AG10803 (cell line): ENCODE results near the gene OSTN.

Source experiments
- DNase-seq: peaks from one replicate; pipeline ENCODE4 v3.0.0; 2010; ENCODE audit warnings: low read depth
- H3K4me3 ChIP-seq: 2 replicates; pipeline ENCODE4 v1.5.1; 2011; ENCODE audit warnings: mild to moderate bottlenecking, low read length, control low read depth
- TF ChIP-seq, protein P1 (sequence below): conservative IDR thresholded peaks from 2 replicates; pipeline ENCODE4 v1.5.1; 2011; ENCODE audit warnings: mild to moderate bottlenecking, low read length, control low read depth, inconsistent platforms

The OSTN gene

DNA sequence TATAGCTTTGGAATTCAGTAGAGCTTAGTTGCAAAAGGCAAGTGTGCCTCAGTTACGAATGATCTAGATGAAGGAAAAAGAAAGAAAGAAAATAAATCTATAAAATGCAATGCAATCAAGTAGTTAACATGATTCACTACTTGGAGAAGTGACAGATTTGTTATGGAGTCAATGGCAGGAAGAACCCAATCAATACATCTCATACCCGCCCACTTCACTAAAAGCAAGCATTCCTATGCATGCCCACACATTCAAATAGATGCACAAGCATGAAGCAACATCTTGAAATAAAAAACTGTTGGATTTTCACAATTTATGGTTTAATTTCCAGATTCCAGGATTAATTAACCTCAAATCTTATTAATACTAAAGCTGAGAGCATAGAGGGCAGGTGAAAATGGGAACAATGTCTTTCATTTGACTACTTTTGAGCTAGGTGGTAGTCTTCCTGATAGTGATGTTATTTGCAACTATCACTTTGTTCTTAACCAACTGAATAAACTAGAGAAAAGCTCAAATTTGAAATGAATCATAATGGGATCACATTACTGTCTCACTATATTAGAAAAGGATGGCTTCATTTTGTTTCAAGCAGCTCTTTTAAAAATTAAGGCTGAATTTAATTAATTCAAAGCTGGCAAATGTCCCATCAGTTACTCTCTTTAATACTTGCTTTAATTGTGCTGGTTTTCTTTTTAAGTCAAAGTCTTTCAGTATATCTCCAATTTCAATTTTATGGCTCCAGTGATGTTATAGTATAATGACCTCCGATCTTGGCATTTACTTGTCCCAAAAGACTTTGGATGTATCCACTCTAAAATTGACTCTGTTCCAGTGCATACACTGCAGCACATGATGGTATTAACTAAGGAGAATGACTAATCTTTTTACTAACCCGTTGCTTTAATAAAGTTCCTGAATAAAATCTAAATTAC is 83.5 kb downstream of the OSTN start:
- no peak overlapping the region for H3K4me3 ChIP-seq
- TF ChIP-seq, protein P1, sequence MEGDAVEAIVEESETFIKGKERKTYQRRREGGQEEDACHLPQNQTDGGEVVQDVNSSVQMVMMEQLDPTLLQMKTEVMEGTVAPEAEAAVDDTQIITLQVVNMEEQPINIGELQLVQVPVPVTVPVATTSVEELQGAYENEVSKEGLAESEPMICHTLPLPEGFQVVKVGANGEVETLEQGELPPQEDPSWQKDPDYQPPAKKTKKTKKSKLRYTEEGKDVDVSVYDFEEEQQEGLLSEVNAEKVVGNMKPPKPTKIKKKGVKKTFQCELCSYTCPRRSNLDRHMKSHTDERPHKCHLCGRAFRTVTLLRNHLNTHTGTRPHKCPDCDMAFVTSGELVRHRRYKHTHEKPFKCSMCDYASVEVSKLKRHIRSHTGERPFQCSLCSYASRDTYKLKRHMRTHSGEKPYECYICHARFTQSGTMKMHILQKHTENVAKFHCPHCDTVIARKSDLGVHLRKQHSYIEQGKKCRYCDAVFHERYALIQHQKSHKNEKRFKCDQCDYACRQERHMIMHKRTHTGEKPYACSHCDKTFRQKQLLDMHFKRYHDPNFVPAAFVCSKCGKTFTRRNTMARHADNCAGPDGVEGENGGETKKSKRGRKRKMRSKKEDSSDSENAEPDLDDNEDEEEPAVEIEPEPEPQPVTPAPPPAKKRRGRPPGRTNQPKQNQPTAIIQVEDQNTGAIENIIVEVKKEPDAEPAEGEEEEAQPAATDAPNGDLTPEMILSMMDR = no peak
- DNase-seq = no peak

DNA sequence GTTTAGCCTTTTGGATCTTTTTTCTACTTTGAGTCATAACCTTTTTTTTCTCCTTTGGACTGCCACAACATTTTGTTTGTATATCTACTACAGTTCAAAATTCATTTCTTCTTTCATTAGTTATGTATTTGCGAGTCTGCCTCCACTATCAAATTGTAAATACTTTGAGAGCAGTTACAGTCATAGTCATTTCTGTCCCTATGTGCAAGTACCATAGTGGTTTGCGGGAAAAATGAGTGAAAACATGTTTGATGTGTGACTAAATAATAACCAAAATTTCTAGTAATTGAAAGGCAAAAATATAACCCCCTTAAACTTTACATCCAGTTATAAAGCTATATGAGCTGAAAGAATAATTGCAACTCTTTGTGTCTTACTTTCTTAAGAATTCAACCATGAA is 84.4 kb downstream of the OSTN start:
- H3K4me3 ChIP-seq = no peak overlapping the region
- DNase-seq = no peak
- TF ChIP-seq, protein P1 = no peak

DNA sequence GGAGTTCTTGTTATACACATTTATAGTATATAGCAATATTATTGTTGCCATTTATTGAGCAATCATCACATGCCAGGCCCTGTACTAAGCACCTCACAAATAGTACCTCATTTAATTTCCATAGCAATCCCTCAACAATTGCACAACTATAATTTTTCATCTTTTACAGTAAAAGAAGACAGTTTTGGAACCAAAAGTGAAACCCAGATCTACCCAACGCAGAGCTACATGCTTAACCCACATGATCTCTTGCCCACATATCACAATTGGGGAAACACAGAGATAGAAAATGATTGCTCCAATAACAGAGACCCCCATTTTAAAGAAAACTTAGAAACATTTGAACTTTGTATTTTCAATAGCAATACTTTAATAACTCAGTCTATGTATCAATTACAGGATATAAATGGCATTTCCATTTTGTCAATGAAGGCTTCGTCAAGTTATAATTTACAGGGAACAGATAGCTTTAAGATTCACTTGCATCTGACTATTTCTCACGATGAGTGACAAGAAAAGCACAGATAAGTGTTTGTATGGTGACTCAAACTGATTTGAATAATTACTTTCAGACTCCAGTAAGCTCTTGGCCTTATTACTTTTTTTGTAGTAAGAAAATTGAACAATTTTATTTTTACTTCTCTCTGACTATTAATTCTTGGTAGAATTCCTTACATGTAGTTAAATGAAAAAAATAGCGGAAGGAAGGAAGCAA is 91.4 kb downstream of the OSTN start:
- TF ChIP-seq, protein P1 = no peak
- DNase-seq = peak; percentile 40
- no peak overlapping the region for H3K4me3 ChIP-seq

DNA sequence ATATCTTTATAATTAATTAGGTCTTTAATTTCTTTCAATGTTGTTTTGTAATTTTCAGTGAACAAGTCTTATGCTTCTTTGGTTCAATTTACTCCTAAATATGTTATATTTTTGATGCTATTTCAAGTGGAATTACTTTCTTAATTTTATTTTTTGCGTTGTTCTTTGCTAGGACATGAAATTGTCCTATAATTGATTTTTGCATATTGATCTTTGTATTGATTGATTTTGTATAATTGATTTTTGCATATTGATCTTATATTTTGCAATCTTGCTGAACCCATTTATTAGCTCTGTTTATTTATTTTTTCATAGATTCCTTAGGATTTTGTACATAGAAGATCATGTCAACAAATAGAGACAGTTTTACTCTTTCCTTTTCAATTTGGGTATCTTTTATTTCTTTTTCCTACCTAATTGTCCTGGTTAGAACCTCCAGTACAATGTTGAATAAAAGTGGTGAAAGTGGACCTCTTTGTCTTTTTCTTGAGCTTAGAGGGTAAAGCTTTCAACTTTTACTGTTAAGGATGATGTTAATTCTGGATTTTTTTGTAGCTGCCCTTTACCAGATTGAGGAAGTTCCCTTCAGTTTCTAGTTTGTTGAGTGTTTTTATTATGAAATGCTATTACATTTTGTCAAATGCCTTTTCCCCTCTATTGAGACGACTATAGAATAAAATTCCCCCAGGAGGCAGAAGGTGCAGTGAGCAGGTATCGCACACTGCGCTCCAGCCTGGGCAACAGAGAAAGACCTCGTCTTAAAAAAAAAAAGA is 93.4 kb downstream of the OSTN start:
- TF ChIP-seq, protein P1 = no peak
- no peak overlapping the region for H3K4me3 ChIP-seq
- DNase-seq = no peak

DNA sequence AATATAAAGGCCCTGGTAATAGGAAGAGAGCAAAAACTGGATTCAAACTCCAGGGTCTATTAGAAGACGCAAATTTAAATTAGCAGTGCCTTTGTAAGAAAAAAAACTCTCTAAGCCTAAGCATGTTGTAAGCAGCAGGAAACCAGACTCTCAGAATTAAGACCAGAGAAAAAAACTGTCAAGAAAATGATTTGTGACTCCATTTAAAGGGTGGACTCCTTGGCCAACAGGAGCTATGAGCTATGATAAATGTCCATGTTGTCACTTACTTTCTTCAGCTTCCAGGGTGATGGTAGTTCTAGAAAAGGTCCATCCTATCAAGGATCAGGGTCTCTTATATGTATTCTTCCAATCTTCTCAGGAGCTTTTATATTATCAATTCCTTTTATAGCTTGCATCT is 95.2 kb downstream of the OSTN start:
- DNase-seq = no peak
- TF ChIP-seq, protein P1 = no peak
- no peak overlapping the region for H3K4me3 ChIP-seq

DNA sequence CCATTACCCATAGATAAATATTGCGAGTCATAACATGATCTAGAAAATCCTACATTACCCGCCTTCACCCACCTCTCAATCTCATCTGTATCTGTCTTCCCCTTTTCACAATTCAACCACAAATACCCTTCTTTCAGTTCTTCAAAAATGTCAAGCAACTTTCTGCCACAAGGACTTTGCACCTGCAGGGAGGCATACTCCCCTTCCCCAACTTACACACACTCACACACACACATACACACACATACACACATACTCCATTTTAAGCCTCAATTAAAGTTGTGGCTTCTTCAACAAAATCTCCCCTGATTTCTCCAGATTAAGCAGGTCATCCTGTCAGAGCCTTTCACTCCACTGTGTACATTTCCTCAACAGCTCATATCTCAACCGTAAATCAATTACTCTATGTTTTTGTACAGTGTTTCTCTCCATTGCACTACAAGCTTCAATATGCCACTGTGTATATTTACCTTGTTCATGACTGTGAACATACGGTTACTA is 97.0 kb downstream of the OSTN start:
- no peak for DNase-seq
- H3K4me3 ChIP-seq = no peak overlapping the region
- TF ChIP-seq, protein P1 = no peak
